A673 (cell line): Measurements from ENCODE around the gene NDUFAF2. TPM values are rescaled to one million over a fixed set of nuclear protein-coding genes. Genes with fewer than 3 reads are reported as not detected.

Experiments
- BruUV-seq: library from RNA; stranded (reverse); fragments of 400-500 nt; replicated peaks from 2 replicates; lab custom pipeline; 2021; lab: Mats Ljungman, UMichigan
- CTCF ChIA-PET: fragments of 300-600 bp; sonication (Branson Sonifier 250); formaldehyde crosslinking; loops from one replicate; lab custom pipeline; 2022; ENCODE audit warnings: antibody characterized with exemption; lab: Charles Lee
- POLR2A ChIA-PET: fragments of 300-600 bp; sonication (Branson Sonifier 250); formaldehyde crosslinking; loops from one replicate; lab custom pipeline; 2022; ENCODE audit warnings: antibody characterized with exemption; ENCODE audit not compliant: low non-redundant PET; lab: Charles Lee
- DNase-seq: peaks from one replicate; pipeline ENCODE4 v3.0.0-alpha.2; 2015; ENCODE audit warnings: low spot score
- H3K27ac ChIP-seq: fragments of 200-600 bp; sonication (generic); 2 replicates; pipeline ENCODE4 v1.5.1; 2016; ENCODE audit warnings: mixed run types, low read depth, mild to moderate bottlenecking, mixed read lengths, antibody characterized with exemption, low read length; ENCODE audit not compliant: poor library complexity, severe bottlenecking
- H3K27me3 ChIP-seq: fragments of 200-600 bp; sonication (generic); replicated peaks from 2 replicates; pipeline ENCODE4 v1.6.1; 2017; ENCODE audit warnings: mixed run types, low read depth, mild to moderate bottlenecking, mixed read lengths, antibody characterized with exemption, low read length; ENCODE audit not compliant: insufficient read depth, poor library complexity
- H3K36me3 ChIP-seq: fragments of 200-600 bp; sonication (generic); 2 replicates; pipeline ENCODE4 v1.6.1; 2016; ENCODE audit warnings: mixed run types, mild to moderate bottlenecking, mixed read lengths, antibody characterized with exemption, low read length; ENCODE audit not compliant: insufficient read depth, poor library complexity, severe bottlenecking
- H3K4me1 ChIP-seq: fragments of 200-600 bp; sonication (generic); 2 replicates; pipeline ENCODE4 v1.6.1; 2017; ENCODE audit warnings: mixed run types, mild to moderate bottlenecking, mixed read lengths, antibody characterized with exemption, low read length; ENCODE audit not compliant: insufficient read depth, poor library complexity, severe bottlenecking
- H3K4me3 ChIP-seq: fragments of 200-600 bp; sonication (generic); 2 replicates; pipeline ENCODE4 v1.5.1; 2016; ENCODE audit warnings: low read depth, mixed run types, mild to moderate bottlenecking, mixed read lengths, low read length; ENCODE audit not compliant: poor library complexity, severe bottlenecking
- H3K9me3 ChIP-seq: fragments of 200-600 bp; sonication (generic); 2 replicates; pipeline ENCODE4 v1.6.1; 2016; ENCODE audit warnings: mixed run types, low read depth, mild to moderate bottlenecking, mixed read lengths, antibody characterized with exemption, low read length; ENCODE audit not compliant: poor library complexity, severe bottlenecking
- CTCF ChIP-seq: fragments of 300-800, 200-600 bp; sonication (generic); conservative IDR thresholded peaks from 2 replicates; pipeline ENCODE4 v1.5.1; 2017; ENCODE audit warnings: low read depth, mild to moderate bottlenecking, antibody characterized with exemption, low read length, moderate library complexity, mixed read lengths
- EZH2 ChIP-seq: fragments of 200-600 bp; sonication (generic); IDR thresholded peaks from 2 replicates; pipeline ENCODE4 v1.6.1; 2017; ENCODE audit warnings: borderline replicate concordance, low read depth, mild to moderate bottlenecking, mixed read lengths, antibody characterized with exemption, low read length; ENCODE audit not compliant: poor library complexity, severe bottlenecking
- intact Hi-C: fragments of 100-400 bp; cut with micrococcal nuclease; formaldehyde crosslinking; loops from one replicate; pipeline ENCODE4 v1.10.0; 2022; ENCODE audit not compliant: unreplicated experiment
- total RNA-seq: library from RNA; stranded (reverse); gene quantifications from 2 replicates; pipeline ENCODE4 v1.2.3, GENCODE V29; 2021

The NDUFAF2 gene
- total RNA-seq, 1 experiment from 2014 or later = 61.6 TPM

DNA sequence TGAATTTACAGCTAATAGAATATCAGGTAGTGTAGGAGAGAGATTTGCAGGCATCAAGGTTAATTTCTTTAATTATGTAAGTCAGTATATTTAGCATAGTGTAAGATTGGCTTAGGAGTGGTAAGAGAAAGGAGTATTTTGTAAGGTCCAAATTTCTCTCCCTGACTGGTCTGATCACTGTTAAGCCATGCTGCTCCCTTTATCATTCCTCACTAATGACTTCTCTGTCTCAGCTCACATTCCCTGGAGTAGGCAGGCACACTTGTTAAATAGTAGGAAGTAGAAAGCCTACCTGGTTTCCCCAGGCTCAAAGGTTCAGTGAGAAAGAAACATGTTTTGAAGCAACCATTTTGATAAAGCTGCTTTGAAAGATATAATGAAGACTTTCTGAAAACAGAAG is 126.5 kb downstream of the NDUFAF2 start:
- intact Hi-C loops = no loop called here
- no peak for DNase-seq
- Histone ChIP-seq H3K36me3 (no peaks in the 10 kb centered on the region), H3K27ac (no peak overlapping the region), H3K27me3 (no peaks in the 10 kb centered on the region), H3K4me1 (no peaks in the 10 kb centered on the region), H3K9me3 (no peaks in the 10 kb centered on the region), H3K4me3 (no peak overlapping the region)
- no TSS peak for BruUV-seq
- TF ChIP-seq EZH2 (no peak), CTCF (no peak)
- ChIA-PET CTCF (no interaction called here), POLR2A (no interaction called here)

- POLR2A ChIA-PET = no interaction called here
- BruUV-seq = no TSS peak
- Histone ChIP-seq H3K36me3 (no peaks in the 10 kb centered on the region), H3K4me3 (no peak overlapping the region), H3K27ac (no peak overlapping the region), H3K9me3 (no peaks in the 10 kb centered on the region), H3K27me3 (no peaks in the 10 kb centered on the region), H3K4me1 (no peaks in the 10 kb centered on the region)
- intact Hi-C loops = no loop called here
- TF ChIP-seq EZH2 (no peak), CTCF (no peak)
- DNase-seq = no peak
- CTCF ChIA-PET = no interaction called here
Observed at GRCh38 chr5:61076626-61077025, 131.6 kb downstream of the NDUFAF2 start.

DNA sequence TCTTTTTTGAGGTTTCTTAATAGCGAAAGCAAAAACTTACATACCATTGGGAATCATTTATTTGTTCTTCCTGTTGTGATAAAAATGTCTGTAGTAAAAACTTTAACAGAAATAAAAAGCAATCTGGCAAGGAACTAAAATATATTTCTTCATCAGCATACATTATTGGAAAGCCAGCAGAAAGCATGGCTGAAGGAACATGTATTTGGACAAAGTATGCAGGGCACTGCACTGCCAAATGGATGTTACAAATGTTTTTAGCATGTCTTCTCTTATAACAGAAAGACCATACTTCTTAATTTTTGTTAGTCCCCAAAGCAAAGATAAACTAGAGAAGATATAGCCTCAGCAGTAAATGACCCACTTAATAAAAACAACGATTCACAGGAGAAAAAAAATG is 136.7 kb downstream of the NDUFAF2 start:
- intact Hi-C loops = no loop called here
- no peak for DNase-seq
- H3K4me1 ChIP-seq = no peaks in the 10 kb centered on the region
- BruUV-seq = no TSS peak
- TF ChIP-seq CTCF = no peak
- TF ChIP-seq EZH2 = no peak
- no peaks in the 10 kb centered on the region for H3K27me3 ChIP-seq
- ChIA-PET POLR2A (no interaction called here), CTCF (no interaction called here)
- no peaks in the 10 kb centered on the region for H3K9me3 ChIP-seq
- H3K36me3 ChIP-seq = no peaks in the 10 kb centered on the region
- no peak overlapping the region for H3K4me3 ChIP-seq
- no peak overlapping the region for H3K27ac ChIP-seq
